ENCODE measurements around the gene CDCA3.

The CDCA3 gene

GRCh38 chr12:6853626-6854025, 2.5 kb upstream of the CDCA3 start:
- Mint-ChIP-seq H3K27me3 (ENCODE audit: low read depth) (no peaks in the 10 kb centered on the region), H3K9me3 (no peaks in the 10 kb centered on the region), H3K36me3 (ENCODE audit: low read depth) (peaks cover 41% of the 10 kb centered on the region)

GRCh38 chr12:6852651-6853354, 1.7 kb upstream of the CDCA3 start:
- Mint-ChIP-seq H3K9me3 (no peaks in the 10 kb centered on the region), H3K4me3 (peak overlapping the region; percentile 87), H3K27ac (peak overlapping the region; percentile 93), H3K4me1 (ENCODE audit: low read depth) (peaks cover 32% of the 10 kb centered on the region), H3K27me3 (ENCODE audit: low read depth) (no peaks in the 10 kb centered on the region), H3K36me3 (ENCODE audit: low read depth) (peaks cover 41% of the 10 kb centered on the region)
- peak; percentile 70 for DNase-seq (ENCODE audit: low spot score)

More at GRCh38 chr12:6853626-6854025, 2.5 kb upstream of the CDCA3 start:
- DNase-seq (ENCODE audit: low spot score) = no peak
- H3K4me1 Mint-ChIP-seq (ENCODE audit: low read depth) = peaks cover 32% of the 10 kb centered on the region
- H3K4me3 Mint-ChIP-seq = peak overlapping the region; percentile 87
- H3K27ac Mint-ChIP-seq = peak overlapping the region; percentile 93

DNA sequence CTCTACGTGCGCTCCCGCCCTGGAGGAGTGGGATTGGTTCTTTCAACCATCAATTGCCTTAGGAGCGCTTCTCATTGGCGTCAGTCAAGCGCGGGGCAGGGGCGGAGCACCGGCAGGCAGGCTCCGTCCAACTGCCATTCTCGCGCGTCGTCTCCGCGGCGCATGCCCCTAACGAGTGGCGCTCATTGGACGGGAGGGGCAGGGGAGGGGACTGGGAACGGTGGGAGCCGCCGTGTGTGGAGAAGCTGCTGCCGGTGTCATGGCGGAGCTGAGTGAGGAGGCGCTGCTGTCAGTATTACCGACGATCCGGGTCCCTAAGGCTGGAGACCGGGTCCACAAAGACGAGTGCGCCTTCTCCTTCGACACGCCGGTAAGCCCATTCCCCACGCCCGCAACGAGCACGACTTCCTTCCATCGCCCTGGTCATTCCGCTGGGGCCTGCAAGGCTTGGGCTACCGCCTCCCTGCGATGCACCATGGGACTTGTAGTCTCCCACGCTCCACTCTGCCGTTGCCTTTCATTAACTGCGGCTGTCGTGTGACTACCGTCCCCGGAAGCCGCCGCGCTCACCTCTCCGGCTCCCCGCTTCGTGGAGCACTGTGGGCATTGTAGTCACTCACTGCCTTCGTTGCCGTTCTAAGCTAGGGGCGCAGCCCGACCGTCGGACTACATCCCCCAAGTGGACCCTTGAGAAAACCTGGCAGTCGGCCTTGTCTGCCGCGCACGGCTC, 1.0 kb upstream of the CDCA3 start, which contains the start of gene USP5:
Gene USP5 (plus strand): TSS at position 230 of the 730 bp plus-strand sequence. CDS start 30 bp downstream, at position 260.
- no peaks in the 10 kb centered on the region for H3K27me3 Mint-ChIP-seq (ENCODE audit: low read depth)
- H3K9me3 Mint-ChIP-seq = no peaks in the 10 kb centered on the region
- peaks cover 41% of the 10 kb centered on the region for H3K36me3 Mint-ChIP-seq (ENCODE audit: low read depth)
- H3K4me1 Mint-ChIP-seq (ENCODE audit: low read depth) = peaks cover 35% of the 10 kb centered on the region
- peak within 1 kb of the TSS; percentile 93 for H3K27ac Mint-ChIP-seq
- peak; percentile 99 for DNase-seq (ENCODE audit: low spot score)
- H3K4me3 Mint-ChIP-seq = peak within 1 kb of the TSS; percentile 87

- peaks cover 39% of the 10 kb centered on the region for H3K36me3 Mint-ChIP-seq (ENCODE audit: low read depth)
Measured at GRCh38 chr12:6850796-6851152, 312 bp downstream of the CDCA3 start.

DNA sequence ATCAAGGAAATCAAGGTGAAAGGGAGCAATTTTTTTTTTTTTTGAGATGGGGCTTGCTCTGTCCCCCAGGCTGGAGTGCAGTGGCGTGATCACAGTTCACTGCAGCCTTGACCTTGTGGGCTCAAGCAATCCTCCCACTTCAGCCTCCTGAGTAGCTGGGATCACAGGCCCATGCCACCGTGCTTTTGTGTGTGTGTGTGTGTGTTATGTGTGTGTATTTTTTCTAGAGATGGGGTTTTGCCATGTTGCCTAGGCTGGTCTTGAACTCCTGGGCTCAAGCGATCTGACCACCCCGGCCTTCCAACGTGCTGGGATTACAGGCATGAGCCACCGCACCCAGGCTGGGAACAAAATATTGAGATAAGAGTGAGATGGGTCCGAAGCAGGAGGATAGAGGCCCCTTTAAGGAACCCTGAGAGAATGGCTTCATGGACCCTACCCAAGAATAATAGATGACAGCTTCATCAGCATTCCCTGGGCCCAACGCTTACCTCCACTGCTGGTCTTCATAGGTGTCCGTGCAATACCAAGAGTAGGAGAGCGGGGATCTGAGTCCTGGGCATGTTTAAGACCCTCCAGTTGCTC, 1.0 kb downstream of the CDCA3 start:
- no peak for DNase-seq (ENCODE audit: low spot score)
- H3K9me3 Mint-ChIP-seq = no peaks in the 10 kb centered on the region
- peak overlapping the region; percentile 87 for H3K4me3 Mint-ChIP-seq
- no peaks in the 10 kb centered on the region for H3K27me3 Mint-ChIP-seq (ENCODE audit: low read depth)
- peaks cover 38% of the 10 kb centered on the region for H3K36me3 Mint-ChIP-seq (ENCODE audit: low read depth)
- peaks cover 35% of the 10 kb centered on the region for H3K4me1 Mint-ChIP-seq (ENCODE audit: low read depth)
- H3K27ac Mint-ChIP-seq = peak overlapping the region; percentile 78

More at GRCh38 chr12:6850796-6851152, 312 bp downstream of the CDCA3 start:
- Mint-ChIP-seq H3K4me1 (ENCODE audit: low read depth) (peaks cover 35% of the 10 kb centered on the region), H3K27ac (peak overlapping the region; percentile 93), H3K4me3 (peak overlapping the region; percentile 87), H3K27me3 (ENCODE audit: low read depth) (no peaks in the 10 kb centered on the region), H3K9me3 (no peaks in the 10 kb centered on the region)
- no peak for DNase-seq (ENCODE audit: low spot score)

DNA sequence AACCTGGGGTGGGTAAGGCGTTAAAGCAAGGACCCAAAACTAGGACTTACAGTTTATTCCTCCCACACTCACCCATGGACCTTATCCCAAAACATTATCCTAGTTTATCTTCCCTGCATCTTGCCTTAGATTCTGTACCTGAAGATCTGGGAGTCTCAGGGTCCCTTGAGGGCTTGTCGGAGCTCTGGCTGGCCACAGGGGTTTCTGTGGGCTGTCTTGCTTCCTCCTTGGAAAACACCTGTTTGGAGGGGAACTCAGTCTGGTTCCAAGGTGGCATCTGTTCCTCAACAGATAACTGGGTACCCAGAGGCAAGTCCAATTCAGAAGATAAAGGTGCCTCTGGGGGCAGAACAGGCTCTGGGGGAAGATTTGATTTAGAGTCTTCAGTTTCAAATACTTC, 1.7 kb downstream of the CDCA3 start:
- Mint-ChIP-seq H3K36me3 (ENCODE audit: low read depth) (peaks cover 38% of the 10 kb centered on the region), H3K4me1 (ENCODE audit: low read depth) (peaks cover 35% of the 10 kb centered on the region), H3K9me3 (no peaks in the 10 kb centered on the region), H3K27ac (peak overlapping the region; percentile 75), H3K4me3 (peak overlapping the region; percentile 87), H3K27me3 (ENCODE audit: low read depth) (no peaks in the 10 kb centered on the region)
- DNase-seq (ENCODE audit: low spot score) = no peak

- no peaks in the 10 kb centered on the region for H3K9me3 Mint-ChIP-seq
- H3K27ac Mint-ChIP-seq = peak overlapping the region; percentile 46
- H3K27me3 Mint-ChIP-seq (ENCODE audit: low read depth) = no peaks in the 10 kb centered on the region
- H3K4me3 Mint-ChIP-seq = no peak overlapping the region
- H3K4me1 Mint-ChIP-seq (ENCODE audit: low read depth) = peaks cover 23% of the 10 kb centered on the region
- no peak for DNase-seq (ENCODE audit: low spot score)
- peaks cover 33% of the 10 kb centered on the region for H3K36me3 Mint-ChIP-seq (ENCODE audit: low read depth)
Measured at GRCh38 chr12:6847676-6848075, 3.4 kb downstream of the CDCA3 start.

DNA sequence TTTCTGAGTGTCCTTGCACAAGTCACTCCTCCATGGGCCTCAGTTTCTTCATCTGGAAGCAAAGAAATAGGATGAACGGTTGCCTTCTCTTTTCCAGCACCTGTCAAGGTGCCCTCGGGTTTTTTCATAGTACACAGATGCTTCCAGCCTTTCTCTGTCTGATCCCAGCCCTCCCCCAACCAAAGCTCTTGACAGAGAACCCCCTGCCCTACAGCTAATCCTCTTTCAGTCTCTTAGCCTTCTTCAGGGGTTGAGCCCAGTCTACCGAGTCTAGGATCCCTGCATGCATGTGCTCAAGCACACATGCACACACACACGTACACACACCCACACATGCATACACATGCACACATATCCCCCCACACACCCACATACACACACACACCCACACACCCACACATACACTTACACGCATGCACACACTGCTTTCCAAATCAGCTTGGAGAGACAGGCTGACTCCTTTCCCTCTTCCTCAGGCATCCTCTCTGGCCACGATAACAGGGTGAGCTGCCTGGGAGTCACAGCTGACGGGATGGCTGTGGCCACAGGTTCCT, 4.7 kb downstream of the CDCA3 start:
- Mint-ChIP-seq H3K27me3 (ENCODE audit: low read depth) (no peaks in the 10 kb centered on the region), H3K4me3 (no peak overlapping the region), H3K36me3 (ENCODE audit: low read depth) (peaks cover 33% of the 10 kb centered on the region), H3K27ac (no peak overlapping the region), H3K9me3 (no peaks in the 10 kb centered on the region), H3K4me1 (ENCODE audit: low read depth) (peaks cover 23% of the 10 kb centered on the region)
- no peak for DNase-seq (ENCODE audit: low spot score)

GRCh38 chr12:6845395-6845794, 5.7 kb downstream of the CDCA3 start:
- no peak overlapping the region for H3K27ac Mint-ChIP-seq
- H3K4me3 Mint-ChIP-seq = no peak overlapping the region
- no peaks in the 10 kb centered on the region for H3K27me3 Mint-ChIP-seq (ENCODE audit: low read depth)
- H3K9me3 Mint-ChIP-seq = no peaks in the 10 kb centered on the region
- H3K4me1 Mint-ChIP-seq (ENCODE audit: low read depth) = peaks cover 20% of the 10 kb centered on the region
- peaks cover 30% of the 10 kb centered on the region for H3K36me3 Mint-ChIP-seq (ENCODE audit: low read depth)
- no peak for DNase-seq (ENCODE audit: low spot score)

- Mint-ChIP-seq H3K27me3 (ENCODE audit: low read depth) (no peaks in the 10 kb centered on the region), H3K36me3 (ENCODE audit: low read depth) (peaks cover 19% of the 10 kb centered on the region), H3K4me1 (ENCODE audit: low read depth) (peaks cover 5% of the 10 kb centered on the region), H3K27ac (no peak overlapping the region), H3K9me3 (no peaks in the 10 kb centered on the region), H3K4me3 (no peak overlapping the region)
- DNase-seq (ENCODE audit: low spot score) = no peak
Measured at GRCh38 chr12:6843118-6843902, 7.8 kb downstream of the CDCA3 start.

- H3K4me3 Mint-ChIP-seq = no peak overlapping the region
- H3K4me1 Mint-ChIP-seq (ENCODE audit: low read depth) = peaks cover 2% of the 10 kb centered on the region
- no peak for DNase-seq (ENCODE audit: low spot score)
- no peaks in the 10 kb centered on the region for H3K27me3 Mint-ChIP-seq (ENCODE audit: low read depth)
- H3K27ac Mint-ChIP-seq = no peak overlapping the region
- H3K9me3 Mint-ChIP-seq = no peaks in the 10 kb centered on the region
- H3K36me3 Mint-ChIP-seq (ENCODE audit: low read depth) = peaks cover 9% of the 10 kb centered on the region
Measured at GRCh38 chr12:6842075-6842474, 9.0 kb downstream of the CDCA3 start.

DNA sequence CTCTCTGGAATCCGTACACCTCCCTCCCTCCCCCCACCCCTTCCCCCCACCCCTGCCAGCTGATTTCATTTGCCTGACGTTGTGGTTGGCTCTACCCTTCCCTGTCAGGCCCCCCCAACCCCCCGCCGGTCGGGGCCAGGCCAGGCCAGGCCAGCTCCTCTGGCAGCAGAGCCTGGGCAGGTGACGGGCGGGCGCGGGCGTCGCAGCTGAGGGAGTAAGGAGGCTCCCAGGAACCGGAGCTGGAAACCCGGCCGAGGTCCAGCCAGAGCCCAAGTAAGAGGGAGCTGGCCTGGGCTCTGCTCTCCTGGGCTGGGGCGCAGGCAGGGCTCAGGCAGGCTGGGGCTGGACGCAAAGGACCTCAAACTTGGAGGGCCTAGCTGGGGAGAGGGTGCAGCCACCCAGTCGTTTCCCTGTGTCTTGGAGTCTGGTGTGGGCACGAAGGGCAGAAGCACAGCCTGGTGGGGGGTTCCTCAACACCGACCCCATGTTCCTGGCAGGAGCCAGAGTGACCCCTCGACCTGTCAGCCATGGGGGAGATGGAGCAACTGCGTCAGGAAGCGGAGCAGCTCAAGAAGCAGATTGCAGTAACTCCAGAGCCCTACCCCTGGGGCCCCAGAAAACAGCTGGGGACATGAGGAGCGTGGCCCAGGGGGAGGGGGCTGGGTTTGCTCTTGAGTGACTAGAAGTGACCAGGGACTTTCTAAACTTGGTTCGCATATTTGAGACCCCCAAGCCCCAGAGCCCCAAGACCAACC, 10.1 kb downstream of the CDCA3 start, which contains the start of gene GNB3:
Gene GNB3 (plus strand): TSS at position 165 of the 755 bp plus-strand sequence. CDS start 363 bp downstream, at position 528.
- no peak within 1 kb of the TSS for H3K27ac Mint-ChIP-seq
- H3K27me3 Mint-ChIP-seq (ENCODE audit: low read depth) = no peaks in the 10 kb centered on the region

GRCh38 chr12:6840330-6840729, 10.8 kb downstream of the CDCA3 start:
- no peak overlapping the region for H3K27ac Mint-ChIP-seq

More for the DNA sequence above, 10.1 kb downstream of the CDCA3 start, which contains the start of gene GNB3:
- Mint-ChIP-seq H3K4me1 (ENCODE audit: low read depth) (peaks cover 2% of the 10 kb centered on the region), H3K9me3 (no peaks in the 10 kb centered on the region), H3K4me3 (no peak within 1 kb of the TSS), H3K36me3 (ENCODE audit: low read depth) (peaks cover 2% of the 10 kb centered on the region)
- DNase-seq (ENCODE audit: low spot score) = no peak

More at GRCh38 chr12:6840330-6840729, 10.8 kb downstream of the CDCA3 start:
- no peak for DNase-seq (ENCODE audit: low spot score)
- Mint-ChIP-seq H3K9me3 (no peaks in the 10 kb centered on the region), H3K4me1 (ENCODE audit: low read depth) (peaks cover 5% of the 10 kb centered on the region), H3K4me3 (no peak overlapping the region), H3K27me3 (ENCODE audit: low read depth) (no peaks in the 10 kb centered on the region), H3K36me3 (ENCODE audit: low read depth) (no peaks in the 10 kb centered on the region)
